Calu3 (cell line): ENCODE data around the gene GRK1. TPM values are rescaled to one million over a fixed set of nuclear protein-coding genes. Genes with fewer than 3 reads are reported as not detected.

Experiments
- BruUV-seq: library from RNA; stranded (reverse); fragments of 400-500 nt; replicated peaks from 2 replicates; lab custom pipeline; 2021; lab: Mats Ljungman, UMichigan
- CTCF ChIA-PET: fragments of 300-600 bp; sonication (Branson Sonifier 250); formaldehyde crosslinking; loops from one replicate; lab custom pipeline; 2022; ENCODE audit warnings: antibody characterized with exemption; lab: Charles Lee
- DNase-seq: peaks from one replicate; pipeline ENCODE4 v3.0.0; 2022
- H3K27ac Mint-ChIP-seq: one replicate; pipeline ENCODE4 v1.8.0; 2022; ENCODE audit warnings: mixed read lengths; ENCODE audit not compliant: unreplicated experiment
- H3K27me3 Mint-ChIP-seq: one replicate; pipeline ENCODE4 v1.8.0; 2022; ENCODE audit warnings: mixed read lengths; ENCODE audit not compliant: unreplicated experiment
- H3K36me3 Mint-ChIP-seq: one replicate; pipeline ENCODE4 v1.8.0; 2022; ENCODE audit warnings: mild to moderate bottlenecking, moderate library complexity, mixed read lengths; ENCODE audit not compliant: insufficient read depth, unreplicated experiment
- H3K4me1 Mint-ChIP-seq: one replicate; pipeline ENCODE4 v1.8.0; 2022; ENCODE audit warnings: mild to moderate bottlenecking, low read depth, mixed read lengths; ENCODE audit not compliant: unreplicated experiment
- H3K4me3 Mint-ChIP-seq: one replicate; pipeline ENCODE4 v1.8.0; 2022; ENCODE audit warnings: mild to moderate bottlenecking, low read depth, moderate library complexity, mixed read lengths; ENCODE audit not compliant: unreplicated experiment
- H3K9me3 Mint-ChIP-seq: one replicate; pipeline ENCODE4 v1.8.0; 2022; ENCODE audit warnings: low read depth, mixed read lengths; ENCODE audit not compliant: unreplicated experiment
- intact Hi-C: fragments of 100-400 bp; cut with micrococcal nuclease; formaldehyde crosslinking; loops from one replicate; pipeline ENCODE4 v1.10.0; 2022; ENCODE audit not compliant: unreplicated experiment
- total RNA-seq: library from RNA; stranded (reverse); gene quantifications from 2 replicates; pipeline ENCODE4 v1.2.3, GENCODE V29; 2022
- TF ChIP-seq, protein P1 (sequence below): fragments of 200-600 bp; IDR thresholded peaks from one replicate; pipeline ENCODE4 v1.8.0; 2022; ENCODE audit warnings: antibody characterized with exemption; ENCODE audit not compliant: unreplicated experiment

The GRK1 gene
- total RNA-seq, 1 experiment from 2014 or later = not detected

- H3K4me1 Mint-ChIP-seq = no peaks in the 10 kb centered on the region
- peaks cover 11% of the 10 kb centered on the region for H3K36me3 Mint-ChIP-seq
Measured at GRCh38 chr13:113628291-113629270, 38.4 kb upstream of the GRK1 start.

GRCh38 chr13:113629866-113630265 is 37.2 kb upstream of the GRK1 start:
- no peak overlapping the region for H3K27ac Mint-ChIP-seq
- intact Hi-C loops = no loop called here
- TF ChIP-seq, protein P1, sequence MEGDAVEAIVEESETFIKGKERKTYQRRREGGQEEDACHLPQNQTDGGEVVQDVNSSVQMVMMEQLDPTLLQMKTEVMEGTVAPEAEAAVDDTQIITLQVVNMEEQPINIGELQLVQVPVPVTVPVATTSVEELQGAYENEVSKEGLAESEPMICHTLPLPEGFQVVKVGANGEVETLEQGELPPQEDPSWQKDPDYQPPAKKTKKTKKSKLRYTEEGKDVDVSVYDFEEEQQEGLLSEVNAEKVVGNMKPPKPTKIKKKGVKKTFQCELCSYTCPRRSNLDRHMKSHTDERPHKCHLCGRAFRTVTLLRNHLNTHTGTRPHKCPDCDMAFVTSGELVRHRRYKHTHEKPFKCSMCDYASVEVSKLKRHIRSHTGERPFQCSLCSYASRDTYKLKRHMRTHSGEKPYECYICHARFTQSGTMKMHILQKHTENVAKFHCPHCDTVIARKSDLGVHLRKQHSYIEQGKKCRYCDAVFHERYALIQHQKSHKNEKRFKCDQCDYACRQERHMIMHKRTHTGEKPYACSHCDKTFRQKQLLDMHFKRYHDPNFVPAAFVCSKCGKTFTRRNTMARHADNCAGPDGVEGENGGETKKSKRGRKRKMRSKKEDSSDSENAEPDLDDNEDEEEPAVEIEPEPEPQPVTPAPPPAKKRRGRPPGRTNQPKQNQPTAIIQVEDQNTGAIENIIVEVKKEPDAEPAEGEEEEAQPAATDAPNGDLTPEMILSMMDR = no peak
- no peaks in the 10 kb centered on the region for H3K9me3 Mint-ChIP-seq
- H3K4me3 Mint-ChIP-seq = no peak overlapping the region
- BruUV-seq = no TSS peak
- DNase-seq = no peak
- H3K36me3 Mint-ChIP-seq = peaks cover 11% of the 10 kb centered on the region
- CTCF ChIA-PET = no interaction called here
- H3K27me3 Mint-ChIP-seq = no peaks in the 10 kb centered on the region
- no peaks in the 10 kb centered on the region for H3K4me1 Mint-ChIP-seq

More at GRCh38 chr13:113628291-113629270, 38.4 kb upstream of the GRK1 start:
- Mint-ChIP-seq H3K4me3 (no peak overlapping the region), H3K27ac (no peak overlapping the region), H3K27me3 (no peaks in the 10 kb centered on the region), H3K9me3 (no peaks in the 10 kb centered on the region)
- DNase-seq = no peak
- no TSS peak for BruUV-seq
- CTCF ChIA-PET = no interaction called here
- intact Hi-C loops = no loop called here
- TF ChIP-seq, protein P1 = no peak

DNA sequence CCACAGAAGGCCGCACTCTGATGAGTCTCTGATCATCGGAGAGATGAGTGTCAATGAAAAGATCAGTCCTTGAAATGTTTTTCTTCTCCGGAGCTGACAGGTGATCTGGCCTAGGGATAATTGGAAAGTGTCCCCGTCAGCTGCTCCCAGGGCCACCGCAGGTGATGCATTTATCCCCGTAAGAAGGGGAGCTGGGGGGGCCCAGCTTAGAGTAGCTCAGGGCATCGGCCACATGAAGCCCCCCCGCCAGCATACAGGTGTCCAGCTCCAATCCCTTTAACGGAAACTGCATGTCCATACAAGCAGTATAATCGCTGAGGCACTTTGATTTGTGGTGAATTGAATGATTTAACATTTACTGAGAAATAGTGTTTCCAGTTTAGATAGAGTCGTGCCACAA is 36.7 kb upstream of the GRK1 start:
- intact Hi-C loops = no loop called here
- no peak overlapping the region for H3K27ac Mint-ChIP-seq
- DNase-seq = no peak
- no peaks in the 10 kb centered on the region for H3K9me3 Mint-ChIP-seq
- TF ChIP-seq, protein P1 = no peak
- no peaks in the 10 kb centered on the region for H3K27me3 Mint-ChIP-seq
- CTCF ChIA-PET = no interaction called here
- no peaks in the 10 kb centered on the region for H3K4me1 Mint-ChIP-seq
- BruUV-seq = no TSS peak
- H3K36me3 Mint-ChIP-seq = peaks cover 11% of the 10 kb centered on the region
- H3K4me3 Mint-ChIP-seq = no peak overlapping the region

- Mint-ChIP-seq H3K4me1 (no peaks in the 10 kb centered on the region), H3K36me3 (peaks cover 11% of the 10 kb centered on the region), H3K9me3 (no peaks in the 10 kb centered on the region), H3K4me3 (no peak overlapping the region), H3K27me3 (no peaks in the 10 kb centered on the region), H3K27ac (no peak overlapping the region)
- intact Hi-C loops = no loop called here
- TF ChIP-seq, protein P1 = no peak
- BruUV-seq = no TSS peak
- DNase-seq = no peak
- CTCF ChIA-PET = no interaction called here
Measured at GRCh38 chr13:113630804-113631203, 36.2 kb upstream of the GRK1 start.
